ENCODE data around the gene KCNV2.

DNA sequence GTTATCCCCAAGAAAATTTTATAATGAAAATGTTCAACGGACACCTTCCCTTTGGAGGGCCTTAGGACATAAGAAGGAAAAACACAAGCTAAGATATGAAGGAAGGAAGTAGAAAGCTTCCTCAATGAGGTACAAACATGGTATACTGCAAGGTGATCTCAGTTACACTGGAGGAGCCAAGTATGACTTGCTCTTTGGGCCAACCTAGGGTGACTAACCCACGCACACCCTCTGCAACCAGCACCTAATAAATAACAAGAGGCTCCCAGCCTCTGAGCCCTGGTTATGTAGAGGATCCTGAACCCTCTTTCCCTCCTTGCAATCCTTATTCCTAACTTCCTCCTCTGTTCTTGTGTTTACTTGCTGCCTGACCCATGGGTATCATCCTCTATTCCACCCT, 38.3 kb upstream of the KCNV2 start:
- TF ChIP-seq CTCF (IDR thresholded peaks at IDR 0.05; ENCODE audit: insufficient read depth, low read length, poor library complexity, severe bottlenecking), result no peak
- no peak for TF ChIP-seq EZH2phosphoT487 (conservative IDR thresholded peaks at IDR 0.05; ENCODE audit: low read length)

Measured in SU-DHL-6 (cell line).